GM18498 (cell line): ENCODE measurements around the gene ECHS1.
"Not testable (repeated sequence)": the region's sequence is repeated elsewhere in the genome, so short reads cannot be mapped to it uniquely, and the experiment has no call there.

Experiments
- ATAC-seq: cut with Tn5 transposase; IDR thresholded peaks from one replicate; pipeline ENCODE4 v1.9.1; 2021; ENCODE audit warnings: mild to moderate bottlenecking, moderate library complexity; ENCODE audit not compliant: unreplicated experiment

Gene ECHS1

DNA sequence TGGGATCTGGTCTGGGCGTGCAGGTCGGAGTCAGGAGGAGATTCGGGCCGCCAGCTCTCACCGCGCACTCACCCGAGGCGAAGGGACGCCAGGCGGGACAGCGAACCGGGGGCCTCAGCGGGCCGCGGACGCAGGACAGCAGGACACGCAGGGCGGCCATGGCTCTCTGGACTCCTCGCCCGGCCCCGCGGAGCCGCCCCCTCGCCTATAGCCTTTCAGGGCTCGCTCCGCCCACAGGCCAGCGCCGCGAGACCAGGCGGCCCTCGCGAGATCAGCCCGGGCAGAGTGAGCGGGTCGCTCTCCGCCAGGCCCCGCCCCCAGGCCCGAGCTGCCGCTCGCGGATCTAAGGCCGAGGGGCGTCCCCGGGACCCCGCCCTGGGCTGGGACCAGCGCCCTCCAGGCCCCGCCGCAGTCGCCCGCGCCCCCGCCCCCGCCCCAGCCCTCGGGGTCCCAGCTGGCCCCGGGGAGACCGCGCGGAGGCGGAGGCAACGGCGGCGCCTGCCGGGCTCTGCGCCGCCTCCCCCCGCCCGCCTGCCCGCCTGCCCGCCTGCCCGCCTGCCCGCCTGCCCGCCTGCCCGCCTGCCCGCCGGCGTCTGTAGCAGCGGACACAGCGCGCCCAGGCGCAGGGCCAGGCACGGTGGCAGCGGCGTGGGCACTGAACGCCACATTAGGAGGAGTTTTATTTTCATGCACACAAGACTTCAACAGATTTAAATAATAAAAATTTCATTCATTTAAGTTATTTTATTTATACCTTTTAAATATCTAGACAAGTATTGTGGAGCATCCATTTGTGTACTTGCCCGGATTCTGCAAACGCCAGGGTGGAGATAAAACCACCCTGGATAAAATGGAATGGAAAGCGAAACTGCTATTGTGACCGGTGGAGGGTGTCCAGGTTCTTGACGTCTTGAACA lies at the start of gene ECHS1:
TSS of gene ECHS1 (minus strand) at position 181 of the 917 bp plus-strand sequence. CDS start at position 160, 21 bp downstream.
- peak; percentile 96 for ATAC-seq

DNA sequence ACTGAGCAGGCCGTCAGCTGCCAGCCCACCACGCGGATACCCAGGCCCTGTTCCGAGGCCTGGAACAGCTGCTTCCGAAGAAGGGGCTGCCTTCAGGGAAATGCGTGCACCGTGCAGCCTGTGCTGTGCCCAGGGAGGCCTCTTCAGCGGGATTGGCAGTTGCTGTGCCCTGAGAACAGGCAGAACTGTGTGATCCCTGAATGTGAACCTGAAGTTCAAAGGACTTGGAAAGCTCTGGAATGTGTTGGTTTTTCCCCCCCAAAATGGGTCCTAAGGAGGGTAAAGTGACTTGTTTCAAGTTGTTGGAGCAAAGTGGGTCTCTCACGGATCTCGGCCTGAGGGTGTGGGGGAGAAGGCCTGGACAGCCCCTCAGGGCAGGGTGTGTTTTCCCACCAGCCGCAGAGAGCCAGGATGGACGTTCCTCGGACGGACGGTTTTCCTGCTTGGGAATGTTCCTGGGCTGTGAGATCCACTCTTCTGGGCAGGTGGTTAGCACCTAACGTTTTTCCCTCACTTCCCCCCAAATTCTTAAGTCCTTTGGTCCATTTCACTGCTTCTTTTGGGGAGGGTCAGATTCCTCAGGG lies 49.2 kb upstream of the ECHS1 start:
- ATAC-seq: no peak

DNA sequence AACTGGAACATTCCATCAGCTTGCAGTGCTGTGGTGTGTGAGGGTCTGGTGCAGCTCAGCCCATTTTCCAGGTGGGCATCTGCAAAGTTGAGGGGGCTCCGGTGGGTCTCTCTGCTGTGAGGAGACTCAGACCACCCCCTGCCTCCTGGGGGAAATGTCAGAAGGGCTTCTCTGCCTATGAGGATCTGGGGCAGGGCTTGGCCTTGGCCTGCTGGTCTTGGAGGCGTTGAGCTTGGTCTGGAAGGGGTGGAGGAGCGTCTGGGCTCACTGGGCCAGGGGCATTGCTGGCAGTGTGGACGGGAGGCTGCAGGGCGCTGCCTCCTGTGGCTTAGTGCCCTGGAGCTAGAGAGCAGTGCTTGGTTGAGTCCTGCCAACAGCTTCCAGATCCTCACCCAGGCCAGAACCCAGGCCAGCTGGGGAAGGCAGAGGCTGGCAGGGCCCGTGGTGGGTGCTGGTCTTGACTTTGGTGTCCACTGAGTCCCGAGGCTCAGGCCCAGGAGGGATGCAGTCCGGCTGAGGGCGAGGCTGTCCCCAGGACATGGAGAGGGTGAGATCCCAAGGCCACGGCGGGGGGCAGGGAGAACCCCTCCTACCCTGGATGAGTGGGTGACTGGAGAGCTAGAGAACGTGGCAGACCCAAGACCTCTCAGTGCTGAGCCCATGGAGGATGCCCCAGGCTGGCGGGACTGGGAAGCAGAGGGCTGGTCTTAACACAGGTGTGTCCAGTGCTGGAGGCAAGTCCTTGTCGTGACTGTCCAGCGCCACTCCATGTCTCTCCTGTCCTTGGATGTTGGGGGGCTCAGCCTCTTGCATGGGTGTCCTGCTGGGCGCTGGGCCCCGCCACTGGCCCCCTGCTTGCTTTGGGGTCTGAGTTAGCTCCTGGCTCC lies 48.4 kb upstream of the ECHS1 start:
- ATAC-seq: no peak

DNA sequence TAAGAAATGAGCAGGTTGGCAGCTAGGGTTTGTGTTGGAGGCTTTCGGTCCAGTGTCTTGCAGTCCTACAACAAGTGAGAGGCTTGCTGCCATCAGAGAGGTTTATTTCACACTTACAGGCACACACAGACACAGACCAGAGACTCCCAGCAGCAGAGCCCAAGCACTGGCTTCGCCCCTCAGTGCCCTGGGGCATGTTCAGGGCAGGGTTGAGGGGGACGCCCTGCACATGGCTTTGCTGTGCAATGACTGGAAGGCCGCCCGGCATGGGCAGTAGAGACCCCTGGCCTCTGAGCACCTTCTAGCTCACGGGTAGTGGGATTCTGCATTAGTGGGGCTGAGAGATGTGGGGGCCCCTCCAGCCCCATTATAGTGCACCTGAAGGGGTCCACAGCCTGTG lies 47.4 kb upstream of the ECHS1 start:
- ATAC-seq: no peak

DNA sequence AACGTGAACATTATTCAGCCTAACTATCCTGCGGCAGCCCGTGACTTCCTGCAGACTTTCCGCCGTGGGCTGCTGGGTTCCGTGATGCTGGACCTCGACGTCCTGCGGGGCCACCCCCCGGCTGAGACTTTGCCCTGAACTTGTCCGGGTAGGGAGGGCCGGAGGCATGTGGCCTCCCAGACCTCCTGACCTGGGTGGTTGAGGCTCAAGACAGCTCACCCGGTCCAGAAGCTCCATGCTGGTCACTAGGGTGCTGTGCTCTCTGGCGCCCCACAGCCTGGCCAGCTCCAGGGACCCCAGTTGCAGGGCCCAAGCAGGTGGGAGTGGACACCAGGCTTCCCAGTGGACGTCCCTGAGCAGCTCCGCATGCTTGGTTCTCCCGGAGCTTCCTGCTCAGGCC lies 46.9 kb upstream of the ECHS1 start:
- ATAC-seq: no peak

DNA sequence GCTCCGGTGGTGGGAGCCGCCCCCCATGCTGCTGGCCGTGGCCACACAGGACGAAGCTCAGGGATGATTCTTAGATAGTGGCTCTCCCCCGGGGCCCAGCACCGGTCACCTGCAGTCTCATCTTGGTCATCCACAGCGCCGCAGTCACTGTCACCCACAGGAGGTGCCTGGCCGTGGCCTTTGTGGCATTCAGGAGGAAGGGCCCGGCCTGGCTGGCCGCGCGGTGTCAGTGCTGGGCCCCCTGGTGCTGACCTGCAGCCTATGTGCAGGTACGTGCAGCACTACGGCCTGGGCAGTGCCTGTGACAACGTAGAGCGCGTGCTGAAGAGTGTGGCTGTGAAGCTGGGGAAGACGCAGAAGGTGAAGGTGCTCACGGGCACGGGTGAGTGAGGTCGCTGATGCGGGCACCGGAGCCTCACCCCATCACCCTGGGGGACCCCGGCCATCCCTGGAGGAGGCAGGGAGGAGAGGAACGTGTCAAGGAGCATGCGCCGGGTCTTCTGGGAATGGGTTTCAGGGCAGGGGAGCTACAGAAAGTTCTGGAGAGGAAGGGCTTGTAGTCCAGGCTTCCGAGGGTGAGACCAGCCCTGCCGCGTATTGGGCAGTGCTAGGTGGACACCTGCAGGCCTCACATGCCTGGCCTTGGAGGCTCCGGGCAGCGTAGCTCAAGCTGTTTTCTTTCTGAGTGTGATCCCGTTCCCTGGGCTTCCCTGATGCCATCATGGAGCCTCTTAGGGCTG lies 46.2 kb upstream of the ECHS1 start:
- no peak for ATAC-seq

DNA sequence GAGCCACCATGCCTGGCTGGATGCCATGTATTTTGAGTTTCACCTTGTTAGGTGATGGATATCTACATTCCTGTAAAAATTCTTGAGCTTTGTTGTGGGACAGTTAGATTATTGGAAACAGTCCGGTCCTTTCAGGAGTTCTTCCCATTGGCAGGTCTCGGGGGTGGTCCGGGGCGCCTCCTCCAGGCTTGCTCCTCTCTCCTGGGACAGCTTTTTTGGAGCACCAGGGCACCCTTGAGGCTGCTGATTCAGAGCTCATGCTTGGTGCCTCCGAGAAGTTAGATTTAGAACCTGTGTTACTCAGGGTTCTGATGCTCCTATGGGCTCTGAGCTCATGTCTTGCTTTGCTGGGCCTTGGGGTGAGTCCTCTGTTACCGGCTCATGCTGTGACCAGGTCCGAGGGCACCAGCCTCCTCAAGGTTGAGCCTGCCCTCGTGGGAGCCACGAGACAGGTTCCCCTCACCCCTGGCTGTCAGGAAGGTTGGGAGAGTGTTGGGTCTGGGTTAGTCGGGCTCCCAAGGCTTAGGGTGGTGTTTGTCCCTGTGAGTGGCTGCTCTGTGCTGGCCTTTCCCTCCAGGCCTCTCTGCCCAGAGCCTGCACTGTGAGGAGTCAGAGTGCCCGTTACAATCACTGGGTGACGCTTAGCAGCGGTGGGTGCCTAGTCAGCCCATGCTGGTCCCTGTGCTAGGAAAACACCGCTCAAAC lies 45.3 kb upstream of the ECHS1 start:
- ATAC-seq: no peak

DNA sequence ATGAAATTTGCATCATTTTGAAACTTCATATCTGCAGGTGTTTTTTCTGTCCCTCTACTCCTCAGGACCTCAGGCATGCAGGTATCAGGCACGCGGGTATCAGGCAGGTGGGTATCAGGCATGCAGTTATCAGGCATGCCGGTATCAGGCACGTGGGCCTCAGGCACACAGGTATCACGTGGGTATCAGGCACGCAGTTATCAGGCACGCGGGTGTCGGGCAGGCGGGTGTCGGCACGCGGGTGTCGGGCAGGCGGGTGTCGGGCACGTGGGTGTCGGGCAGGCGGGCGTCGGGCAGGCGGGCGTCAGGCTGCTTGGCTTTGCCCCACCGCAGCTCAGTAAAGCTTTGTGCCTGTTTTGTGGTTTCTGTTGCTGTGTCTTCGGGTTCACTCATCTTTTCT lies 42.6 kb upstream of the ECHS1 start:
- ATAC-seq: no peak

DNA sequence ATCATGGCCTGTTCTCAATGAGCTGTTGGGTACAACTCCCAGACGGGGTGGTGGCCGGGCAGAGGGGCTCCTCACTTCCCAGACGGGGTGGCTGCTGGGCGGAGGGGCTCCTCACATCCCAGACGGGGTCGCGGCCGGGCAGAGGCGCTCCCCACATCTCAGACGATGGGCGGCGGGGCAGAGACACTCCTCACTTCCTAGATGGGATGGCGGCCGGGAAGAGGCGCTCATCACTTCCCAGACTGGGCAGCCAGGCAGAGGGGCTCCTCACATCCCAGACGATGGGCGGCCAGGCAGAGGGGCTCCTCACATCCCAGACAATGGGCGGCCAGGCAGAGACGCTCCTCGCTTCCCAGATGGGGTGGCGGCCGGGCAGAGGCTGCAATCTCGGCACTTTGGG lies 41.2 kb upstream of the ECHS1 start:
- ATAC-seq: not testable (repeated sequence)

DNA sequence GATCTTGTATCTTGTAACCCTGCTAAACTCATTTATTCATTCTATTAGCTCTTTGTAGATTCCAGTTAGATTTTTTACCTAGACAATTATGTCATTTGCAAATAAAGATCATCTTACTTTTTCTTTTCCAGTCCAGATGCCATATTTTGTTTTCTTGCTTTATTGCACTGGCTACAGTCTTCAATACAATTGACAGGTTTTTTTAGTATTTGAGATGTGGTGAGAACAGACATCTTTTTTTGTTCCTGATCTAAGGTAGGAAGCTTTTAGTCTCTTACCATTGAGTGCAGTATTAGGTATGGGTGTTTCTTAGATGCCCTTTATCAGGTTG lies 39.2 kb upstream of the ECHS1 start:
- no peak for ATAC-seq

DNA sequence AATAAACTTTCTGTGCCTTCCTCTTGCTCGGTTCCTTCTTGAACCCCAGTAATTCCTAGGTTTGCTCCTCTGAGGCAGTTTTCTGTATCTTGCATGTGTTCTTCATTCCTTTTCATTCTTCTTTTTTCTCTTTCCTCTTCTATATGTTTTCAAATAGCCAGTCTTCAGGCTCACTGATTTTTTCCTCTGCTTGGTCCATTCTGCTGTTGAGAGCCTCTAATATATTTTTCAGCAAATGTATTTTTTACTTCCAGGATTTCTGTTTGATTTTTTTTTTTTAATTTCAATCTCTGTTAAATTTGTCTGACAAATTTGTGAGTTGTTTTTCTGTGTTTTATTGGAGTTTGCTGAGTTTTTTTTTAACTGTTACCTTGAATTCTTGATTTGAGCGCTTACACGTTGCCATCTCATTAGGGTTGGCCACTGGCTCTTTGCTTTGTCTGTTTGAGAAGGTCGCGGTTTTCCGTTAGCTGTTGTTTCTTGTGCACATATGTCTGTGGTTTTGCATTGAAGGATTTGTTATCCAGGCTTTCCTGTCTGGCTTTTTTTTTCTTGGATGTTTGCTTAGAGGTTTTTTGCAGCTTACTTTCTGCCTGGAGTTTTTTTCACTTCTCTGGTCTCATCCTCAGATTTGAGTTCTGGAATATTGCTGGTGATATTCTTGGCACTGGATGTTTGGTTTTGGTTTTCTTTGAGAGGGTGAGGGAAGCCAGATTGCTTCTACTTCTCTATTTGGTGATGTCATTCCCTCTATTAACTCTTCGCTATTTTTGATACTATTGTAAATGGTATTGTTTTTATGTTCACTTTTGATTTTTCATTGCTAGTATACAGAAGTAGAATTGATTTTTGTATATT lies 38.6 kb upstream of the ECHS1 start:
- ATAC-seq: no peak

DNA sequence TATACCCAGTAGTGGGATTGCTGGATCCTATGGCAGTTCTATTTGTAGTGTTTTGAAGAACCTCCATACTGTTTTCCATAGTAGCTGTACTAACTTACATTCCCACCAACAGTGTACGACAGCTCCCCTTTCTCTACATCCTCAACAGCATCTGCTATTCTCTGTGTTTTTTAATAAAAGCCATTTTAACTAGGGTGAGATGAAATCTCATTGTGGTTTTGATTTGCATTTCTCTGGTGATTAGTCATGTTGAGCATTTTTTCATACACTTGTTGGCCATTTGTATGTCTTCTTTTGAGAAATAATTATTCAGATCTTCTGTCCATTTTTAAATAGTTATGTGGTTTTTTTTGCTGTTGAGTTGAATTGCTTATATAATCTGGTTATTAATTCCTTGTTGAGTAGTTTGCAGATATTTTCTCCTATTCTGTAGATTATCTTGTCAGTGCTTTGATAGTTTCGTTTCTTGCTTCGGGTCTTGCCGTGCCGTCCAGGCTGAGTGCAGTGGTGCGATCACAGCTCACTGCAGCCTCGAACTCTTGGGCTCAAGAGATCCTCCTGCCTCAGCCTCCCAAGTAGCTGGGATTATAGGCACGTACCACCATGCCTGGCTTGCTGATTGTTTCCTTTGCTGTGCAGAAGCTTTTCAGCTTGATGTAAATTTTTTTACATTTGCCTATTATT lies 32.8 kb upstream of the ECHS1 start:
- ATAC-seq: no peak

DNA sequence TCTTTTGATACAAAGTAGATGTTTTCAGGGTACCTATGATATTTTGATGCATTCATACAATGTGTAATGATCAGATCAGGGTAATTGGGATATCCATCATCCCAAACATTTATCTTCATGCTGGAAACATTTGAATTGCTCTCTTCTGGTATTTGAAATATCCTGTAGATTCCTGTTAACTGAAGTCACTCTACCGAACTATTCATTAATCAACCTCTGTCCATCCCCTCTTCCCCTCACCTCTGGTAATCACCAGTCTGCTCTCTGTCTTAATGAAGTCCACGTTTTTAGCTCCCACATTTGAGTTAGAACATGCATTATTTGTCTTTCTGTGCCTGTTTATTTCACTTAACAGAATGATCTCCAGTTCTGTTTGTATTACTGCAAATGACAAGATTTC lies 32.1 kb upstream of the ECHS1 start:
- ATAC-seq: no peak

DNA sequence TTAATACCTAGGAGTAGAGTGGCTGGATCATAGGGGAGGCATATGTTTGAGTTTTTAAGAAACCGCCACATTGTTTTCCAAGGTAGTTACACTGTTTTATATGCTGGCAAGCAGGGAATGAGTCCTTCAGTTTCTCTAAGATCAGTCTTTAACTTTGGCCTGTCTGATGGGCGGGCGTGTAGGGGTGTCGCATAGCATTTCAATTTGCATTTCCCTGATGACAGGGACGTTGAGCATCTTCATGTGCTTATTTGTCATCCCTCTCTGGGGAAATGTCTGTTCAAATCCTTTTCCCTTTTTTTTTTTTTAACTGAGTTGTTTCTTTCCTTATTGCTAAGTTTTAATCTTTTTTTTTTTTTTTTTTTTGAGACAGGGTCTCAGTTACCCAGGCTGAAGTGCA lies 30.6 kb upstream of the ECHS1 start:
- ATAC-seq: no peak

DNA sequence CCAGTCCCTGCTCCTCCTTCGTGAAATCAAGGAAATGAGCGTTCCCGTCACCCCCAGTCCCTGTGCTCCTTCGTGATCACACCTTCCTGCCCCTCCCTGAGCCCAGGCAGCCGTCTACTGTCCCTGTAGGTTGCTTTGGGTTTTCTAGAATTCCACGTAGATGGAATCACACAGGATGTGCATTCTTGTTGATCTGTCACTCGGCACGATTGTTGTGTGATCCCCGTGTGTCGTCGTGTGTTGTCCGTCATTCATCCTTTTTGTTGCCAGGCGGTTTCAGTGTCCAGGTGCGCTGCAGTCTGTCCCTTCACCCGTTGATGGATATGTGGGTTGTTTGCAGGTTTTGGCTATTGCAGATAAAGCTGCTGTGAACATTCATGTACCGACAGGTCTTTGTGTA lies 30.2 kb upstream of the ECHS1 start:
- no peak for ATAC-seq

DNA sequence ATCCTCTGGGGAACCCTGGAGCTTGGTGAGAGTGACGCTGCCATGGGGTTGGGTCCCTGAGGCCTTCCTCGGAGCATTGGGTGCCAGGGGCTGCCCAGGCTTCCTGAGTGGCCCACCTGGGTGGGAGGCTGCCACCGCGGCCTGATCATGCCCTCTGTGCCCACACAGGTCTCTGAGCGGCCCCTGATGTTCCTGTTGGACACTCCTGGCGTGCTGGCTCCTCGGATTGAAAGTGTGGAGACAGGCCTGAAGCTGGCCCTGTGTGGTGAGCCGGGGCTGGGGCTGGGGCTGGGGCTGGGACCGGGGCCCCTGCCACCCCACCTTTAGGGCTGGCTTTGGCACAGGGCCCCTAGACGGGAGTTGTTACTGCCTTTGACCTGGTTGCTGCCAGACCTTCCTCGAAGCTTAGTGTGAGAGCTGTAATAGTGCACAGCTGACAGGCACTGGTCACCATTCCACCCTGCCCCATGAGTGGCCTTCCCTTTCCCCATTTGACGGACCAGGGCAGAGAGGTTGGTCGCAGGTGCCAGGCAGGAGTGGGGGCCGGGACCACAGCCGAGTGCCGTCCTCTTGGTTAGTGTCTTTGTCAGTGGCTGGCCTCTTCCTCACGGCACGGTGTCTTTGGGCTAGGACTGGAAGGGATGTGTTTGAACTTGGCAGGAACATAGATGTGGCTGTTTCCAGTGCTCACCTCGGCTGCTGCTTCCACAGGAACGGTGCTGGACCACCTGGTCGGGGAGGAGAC lies 29.0 kb upstream of the ECHS1 start:
- ATAC-seq: no peak

DNA sequence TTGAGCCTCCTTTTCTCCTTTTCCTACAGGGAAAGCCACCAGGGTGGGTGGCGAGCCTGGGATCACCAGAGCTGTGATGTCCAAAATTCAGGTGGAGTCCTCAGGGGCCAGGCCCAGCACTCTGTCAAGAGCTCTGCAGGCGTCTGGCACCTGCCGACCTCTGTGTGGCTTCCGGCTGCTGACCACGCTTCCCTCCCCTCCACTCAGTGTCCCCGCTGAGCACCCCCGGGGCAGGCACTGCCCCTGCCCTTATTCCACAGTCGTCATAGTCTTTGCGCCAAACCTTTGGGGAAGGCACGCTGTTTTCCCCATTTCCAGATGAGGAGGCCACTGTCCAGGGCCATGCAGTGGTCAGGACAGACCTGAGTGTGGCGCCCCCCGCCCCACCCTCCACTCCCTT lies 28.3 kb upstream of the ECHS1 start:
- ATAC-seq: peak; percentile 8
